Hematopoietic multipotent progenitor cell treated with erythropoietin and hydrocortisone succinate and interleukin-3 and kit ligand, for 4 days (in vitro differentiated cells): Measurements from ENCODE around the gene ABHD17B.
"Not testable (repeated sequence)": the region's sequence is repeated elsewhere in the genome, so short reads cannot be mapped to it uniquely, and the experiment has no call there.

Experiments
- DNase-seq: peaks from one replicate; pipeline ENCODE4 v3.0.0-alpha.2; 2015

ABHD17B gene

DNA sequence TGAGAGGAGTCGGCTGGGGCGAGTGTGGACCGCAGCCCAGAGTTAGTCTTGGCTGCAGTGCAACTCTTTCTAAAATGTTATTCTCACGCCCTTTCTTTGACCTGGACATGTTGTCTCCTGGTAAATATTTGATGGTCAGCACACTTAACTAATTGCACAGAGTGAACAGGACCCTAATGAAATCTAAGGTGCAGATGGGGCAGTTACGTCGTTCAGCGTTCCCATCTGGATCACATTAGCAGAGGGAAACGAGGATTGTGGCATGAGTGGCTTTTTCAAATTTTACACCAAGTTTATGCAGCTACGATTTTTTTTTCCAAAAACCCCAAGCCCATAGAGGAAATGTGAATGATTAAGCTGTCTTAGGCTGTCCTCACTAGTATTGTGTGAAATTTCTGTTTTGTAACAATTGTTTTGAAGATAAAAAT, 929 bp upstream of the ABHD17B start:
- no peak for DNase-seq

DNA sequence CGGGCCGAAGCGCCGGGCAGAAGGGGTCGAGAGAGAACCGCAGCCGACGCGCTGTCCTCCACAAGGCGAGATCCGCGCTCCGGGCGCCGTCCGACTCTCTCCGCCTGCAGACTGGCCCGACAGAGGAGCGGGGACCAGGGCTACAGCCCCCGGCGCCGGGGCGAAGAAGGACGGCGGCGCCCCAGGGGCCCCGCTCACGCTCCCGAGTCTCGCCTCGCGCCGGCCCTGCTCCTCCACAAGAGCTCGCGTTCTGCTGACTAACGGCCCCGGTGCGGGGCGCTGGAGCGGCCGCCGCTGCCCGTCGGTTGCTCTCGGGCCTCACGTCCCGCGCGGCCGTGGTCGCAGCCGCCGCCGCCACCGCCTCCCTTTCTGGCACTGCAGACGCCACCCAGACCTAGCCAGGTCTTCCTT, 338 bp downstream of the ABHD17B start:
- no peak for DNase-seq

DNA sequence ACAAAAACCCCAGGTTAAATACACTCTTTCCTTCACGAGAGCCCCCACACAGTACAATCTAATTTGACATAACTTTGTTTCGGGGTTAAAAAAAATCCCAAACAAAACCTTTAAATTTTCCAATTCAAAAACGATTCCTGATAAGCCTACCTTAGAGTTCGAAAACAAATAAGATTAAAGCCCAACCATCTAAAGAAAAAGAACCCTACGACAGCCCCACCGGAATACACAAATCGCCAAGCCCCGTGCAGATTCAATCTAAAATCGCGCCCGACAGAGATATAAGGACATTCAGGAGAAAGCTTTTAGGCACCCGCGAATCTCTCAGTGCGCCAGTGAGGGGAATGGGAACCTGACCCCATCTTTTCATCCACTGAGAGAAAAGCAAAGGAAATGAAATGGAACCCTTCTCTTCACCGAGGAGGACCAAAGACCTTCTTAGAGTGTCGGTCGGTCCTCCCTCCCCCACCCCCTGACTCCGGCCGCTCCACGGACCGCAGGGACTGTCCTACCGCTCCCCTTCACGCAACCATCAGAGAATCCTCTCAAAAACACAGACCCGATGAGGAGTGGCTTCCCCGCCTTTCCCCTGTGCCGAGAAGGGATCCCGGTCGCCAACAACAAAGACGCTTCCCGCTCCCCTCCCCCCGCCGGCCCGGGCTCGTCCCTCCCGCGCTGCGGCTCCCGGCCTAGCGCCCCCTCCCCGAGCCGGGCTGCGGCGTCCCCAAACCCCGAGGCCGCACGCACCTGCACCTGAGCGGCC, 925 bp downstream of the ABHD17B start:
- DNase-seq = peak; percentile 63

GRCh38 chr9:71908825-71909224, 2.2 kb downstream of the ABHD17B start:
- no peak for DNase-seq

DNA sequence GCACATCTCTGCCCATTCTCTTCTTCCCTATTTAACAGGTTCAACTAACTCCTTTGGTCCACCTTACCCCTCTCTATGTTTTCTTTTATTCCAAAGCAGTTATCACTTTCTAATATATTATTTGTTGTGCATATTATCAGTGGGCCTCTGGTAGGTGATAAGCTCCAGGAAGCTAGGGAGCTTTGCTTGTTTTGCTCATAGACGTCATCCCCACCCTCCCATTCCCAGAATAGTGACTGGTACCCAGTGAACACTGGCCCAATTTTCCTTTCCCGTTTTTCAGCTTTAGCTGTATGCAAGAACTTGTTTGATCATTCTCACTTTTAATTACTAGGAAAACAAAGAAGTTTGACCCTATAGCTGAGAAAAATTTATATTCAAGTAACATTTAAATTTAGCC, 6.9 kb downstream of the ABHD17B start:
- DNase-seq = no peak

- peak; percentile 51 for DNase-seq
Measured at GRCh38 chr9:71901695-71902597, 9.0 kb downstream of the ABHD17B start.

- not testable (repeated sequence) for DNase-seq
Measured at GRCh38 chr9:71898756-71899155, 12.2 kb downstream of the ABHD17B start.

GRCh38 chr9:71897577-71897976, 13.4 kb downstream of the ABHD17B start:
- DNase-seq = peak; percentile 89

GRCh38 chr9:71896761-71897160, 14.2 kb downstream of the ABHD17B start:
- peak; percentile 57 for DNase-seq

GRCh38 chr9:71895955-71896354, 15.0 kb downstream of the ABHD17B start:
- peak; percentile 55 for DNase-seq

DNA sequence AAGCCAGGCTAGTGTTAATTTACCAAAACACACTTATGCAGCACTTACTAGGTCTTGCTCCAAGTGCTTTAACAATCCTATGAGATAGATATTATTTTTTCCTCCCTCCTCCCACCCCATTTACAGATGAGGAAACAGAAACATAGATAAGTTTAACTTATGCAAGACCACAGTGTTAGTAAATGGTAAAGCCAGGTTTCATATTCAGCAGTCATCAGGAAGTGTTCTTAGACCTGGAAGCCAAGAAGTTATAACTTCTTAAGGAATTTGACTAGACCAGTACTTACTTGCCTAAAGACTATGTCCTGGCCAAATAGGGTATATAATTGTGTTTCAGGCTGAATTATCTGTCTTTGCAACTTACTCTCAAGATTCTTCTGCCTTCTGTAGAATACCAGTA, 15.9 kb downstream of the ABHD17B start:
- DNase-seq = peak; percentile 64

- DNase-seq = no peak
Measured at GRCh38 chr9:71891557-71892189, 19.3 kb downstream of the ABHD17B start.

- no peak for DNase-seq
Measured at GRCh38 chr9:71890042-71890679, 20.8 kb downstream of the ABHD17B start.

DNA sequence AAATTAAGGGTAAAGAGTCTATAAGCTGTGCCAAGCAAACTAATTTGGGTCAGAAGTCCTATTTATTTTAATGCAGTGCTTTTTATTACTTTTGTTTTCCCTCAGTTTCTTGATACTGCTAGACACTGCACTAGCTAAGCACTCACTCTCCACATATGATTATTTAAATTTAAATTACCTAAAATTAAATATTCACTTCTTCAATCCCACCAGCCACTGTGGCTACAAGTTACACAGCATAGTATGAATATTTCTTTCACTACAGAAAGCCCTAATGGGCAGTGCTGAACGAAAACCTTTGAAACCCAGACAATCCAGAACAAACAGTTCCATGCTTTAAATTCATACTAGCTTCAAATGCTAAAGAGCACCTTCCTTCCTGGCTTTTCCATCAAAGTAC, 23.6 kb downstream of the ABHD17B start:
- no peak for DNase-seq

DNA sequence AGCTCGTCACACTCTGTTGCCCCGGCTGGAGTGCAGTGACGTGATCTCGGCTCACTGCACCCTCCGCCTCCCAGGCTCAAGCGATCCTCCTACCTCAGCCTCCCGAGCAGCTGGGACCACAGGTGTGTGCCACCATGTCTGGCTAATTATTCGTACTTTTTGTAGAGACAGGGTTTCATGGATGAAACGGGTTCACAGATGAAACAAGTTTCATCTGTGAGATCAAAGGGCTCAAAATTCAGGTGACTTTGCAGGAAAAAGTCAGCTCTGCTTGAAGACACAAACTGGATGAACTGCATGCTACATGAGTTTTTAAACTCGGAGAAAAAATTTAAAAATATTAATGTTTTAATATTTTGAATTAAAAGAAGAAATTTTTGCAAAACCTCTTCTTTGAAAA, 24.5 kb downstream of the ABHD17B start:
- no peak for DNase-seq

DNA sequence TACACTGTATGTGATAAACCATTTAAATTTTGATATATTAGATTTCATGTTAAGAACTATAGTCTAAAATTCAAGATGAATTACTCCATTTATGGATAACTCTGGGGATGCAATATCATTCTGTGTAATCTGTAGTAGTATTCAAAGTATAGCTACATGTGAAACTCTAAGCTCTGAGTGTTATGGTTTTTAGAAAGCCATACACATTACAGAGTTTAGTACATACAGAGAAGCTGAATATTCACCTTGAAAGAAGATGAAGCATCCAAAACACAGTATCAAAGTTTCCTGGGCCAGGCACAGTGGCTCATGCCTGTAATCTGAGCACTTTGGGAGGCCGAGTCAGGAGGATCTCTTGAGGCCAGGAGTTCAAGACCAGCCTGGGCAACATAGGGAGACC, 25.0 kb downstream of the ABHD17B start:
- DNase-seq = no peak

- DNase-seq = no peak
Measured at GRCh38 chr9:71885467-71885866, 25.5 kb downstream of the ABHD17B start.

DNA sequence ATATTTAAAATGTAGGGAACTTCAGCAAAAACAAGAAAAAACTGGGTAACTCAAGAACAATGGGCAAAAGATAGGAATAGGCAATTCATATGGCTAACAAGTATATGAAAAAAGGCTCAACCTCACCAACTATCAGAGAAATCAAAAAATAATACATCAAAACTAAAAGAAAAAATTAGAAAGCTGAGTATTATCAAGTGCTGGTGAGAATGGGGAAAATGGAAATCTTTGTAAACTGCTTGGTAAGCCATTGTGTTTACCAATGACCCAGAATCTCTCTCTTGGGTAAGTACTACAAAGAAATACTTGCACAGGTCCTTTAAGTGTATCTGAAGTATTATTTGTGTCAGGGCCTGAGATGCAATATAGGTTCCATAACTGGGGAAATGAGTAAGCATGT, 27.0 kb downstream of the ABHD17B start:
- DNase-seq = no peak

- DNase-seq = no peak
Measured at GRCh38 chr9:71879644-71880174, 31.3 kb downstream of the ABHD17B start.

DNA sequence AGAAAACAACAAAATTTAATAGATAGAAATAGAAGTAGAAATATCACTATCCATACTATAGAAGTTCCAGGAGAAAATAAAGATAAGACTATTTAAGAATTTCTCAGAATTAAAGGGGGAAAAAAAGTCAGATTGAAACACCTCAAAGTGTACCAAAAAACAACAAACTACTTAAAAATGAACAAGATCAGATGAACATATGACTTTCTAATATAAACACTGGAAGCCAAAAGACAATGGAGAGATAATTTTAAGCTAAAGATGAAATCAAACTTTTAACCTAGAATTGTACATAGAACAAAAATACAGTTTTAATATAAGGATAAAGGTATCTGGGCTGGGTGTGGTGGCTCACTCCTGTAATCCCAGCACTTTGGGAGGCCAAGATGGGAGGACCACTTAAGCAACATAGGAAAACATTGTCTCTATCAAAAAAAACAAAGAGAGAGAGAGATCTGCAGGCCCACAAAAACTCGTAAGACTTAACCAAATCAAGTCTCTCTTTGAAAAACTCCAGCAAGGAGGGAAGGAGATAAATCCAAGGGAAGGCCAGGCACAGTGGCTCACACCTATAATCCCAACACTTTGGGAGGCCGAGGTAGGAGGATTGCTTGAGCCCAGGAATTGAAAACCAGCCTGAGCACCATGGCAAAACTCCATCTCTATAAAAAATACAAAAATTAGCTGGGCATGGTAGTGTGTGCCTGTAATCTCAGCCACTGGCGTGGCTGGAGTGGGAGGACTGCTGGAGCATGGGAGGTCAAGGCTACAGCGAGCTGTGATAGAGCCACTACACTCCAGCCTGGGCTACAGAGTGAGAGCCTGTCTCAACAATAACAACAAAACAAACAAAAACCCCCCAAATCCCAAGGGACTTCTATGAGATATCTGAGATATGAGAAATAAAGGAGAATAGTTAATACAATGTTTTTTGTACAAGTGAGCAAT, 32.4 kb downstream of the ABHD17B start:
- no peak for DNase-seq

DNA sequence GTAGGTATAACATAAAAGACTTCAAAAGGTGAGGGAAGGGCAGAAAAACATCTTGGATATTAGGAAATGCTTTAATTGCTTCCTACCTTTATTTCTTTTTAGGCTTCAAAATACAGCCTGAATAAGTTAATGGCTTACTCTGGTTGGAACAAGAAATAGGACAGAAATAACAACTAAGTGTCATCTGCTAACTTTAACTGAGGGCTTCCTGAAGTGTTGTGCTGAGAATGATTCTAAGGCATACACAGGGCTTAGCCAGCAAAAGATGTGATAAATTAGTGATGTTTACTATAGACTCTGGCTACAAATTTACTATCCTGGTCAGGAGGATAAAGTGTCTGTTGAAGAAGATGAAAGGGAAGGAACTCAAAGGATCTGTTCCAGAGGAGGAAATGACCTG, 34.2 kb downstream of the ABHD17B start:
- DNase-seq = no peak

GRCh38 chr9:71876106-71876505, 34.9 kb downstream of the ABHD17B start:
- no peak for DNase-seq
